ENCODE data around the gene GAS6.

DNA sequence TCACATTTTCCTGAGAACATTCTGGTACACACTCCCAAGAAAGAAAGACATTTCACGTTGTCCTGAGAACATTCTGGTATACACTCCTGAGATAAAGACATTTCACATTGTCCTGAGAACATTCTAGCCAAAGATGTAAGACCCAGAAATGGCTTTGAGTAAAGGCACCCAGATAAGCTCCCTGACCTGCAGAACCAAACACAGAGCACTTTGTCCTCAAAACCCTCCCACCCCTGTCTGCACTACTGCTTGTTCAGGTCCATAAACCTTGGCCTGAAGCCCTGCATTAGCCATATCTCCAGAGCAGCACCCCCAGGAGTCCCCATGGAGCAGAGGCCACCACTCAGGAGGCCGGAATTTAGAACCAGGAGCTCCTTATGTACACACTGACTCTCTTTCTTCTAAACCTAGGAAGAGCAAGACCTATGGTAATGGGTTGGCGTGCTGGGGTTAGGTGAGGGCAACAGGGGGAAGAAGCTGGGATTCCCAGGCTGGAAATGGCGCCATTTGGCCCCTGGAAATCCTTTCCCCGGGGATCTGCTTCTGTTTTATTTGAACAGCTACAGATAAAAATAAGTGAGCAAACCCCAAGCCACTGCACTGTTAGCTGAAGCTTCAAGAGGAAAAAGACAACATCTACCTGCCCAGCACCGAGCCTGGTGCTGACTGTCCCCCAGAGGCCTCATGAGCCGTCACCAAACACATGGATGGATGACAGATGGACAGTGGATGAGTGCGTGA lies 13.7 kb downstream of the GAS6 start:
- TF ChIP-seq, protein P1, sequence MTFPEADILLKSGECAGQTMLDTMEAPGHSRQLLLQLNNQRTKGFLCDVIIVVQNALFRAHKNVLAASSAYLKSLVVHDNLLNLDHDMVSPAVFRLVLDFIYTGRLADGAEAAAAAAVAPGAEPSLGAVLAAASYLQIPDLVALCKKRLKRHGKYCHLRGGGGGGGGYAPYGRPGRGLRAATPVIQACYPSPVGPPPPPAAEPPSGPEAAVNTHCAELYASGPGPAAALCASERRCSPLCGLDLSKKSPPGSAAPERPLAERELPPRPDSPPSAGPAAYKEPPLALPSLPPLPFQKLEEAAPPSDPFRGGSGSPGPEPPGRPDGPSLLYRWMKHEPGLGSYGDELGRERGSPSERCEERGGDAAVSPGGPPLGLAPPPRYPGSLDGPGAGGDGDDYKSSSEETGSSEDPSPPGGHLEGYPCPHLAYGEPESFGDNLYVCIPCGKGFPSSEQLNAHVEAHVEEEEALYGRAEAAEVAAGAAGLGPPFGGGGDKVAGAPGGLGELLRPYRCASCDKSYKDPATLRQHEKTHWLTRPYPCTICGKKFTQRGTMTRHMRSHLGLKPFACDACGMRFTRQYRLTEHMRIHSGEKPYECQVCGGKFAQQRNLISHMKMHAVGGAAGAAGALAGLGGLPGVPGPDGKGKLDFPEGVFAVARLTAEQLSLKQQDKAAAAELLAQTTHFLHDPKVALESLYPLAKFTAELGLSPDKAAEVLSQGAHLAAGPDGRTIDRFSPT (tag by site-specific recombination; IDR thresholded peaks at IDR 0.05) = no peak
- TF ChIP-seq, protein P2, sequence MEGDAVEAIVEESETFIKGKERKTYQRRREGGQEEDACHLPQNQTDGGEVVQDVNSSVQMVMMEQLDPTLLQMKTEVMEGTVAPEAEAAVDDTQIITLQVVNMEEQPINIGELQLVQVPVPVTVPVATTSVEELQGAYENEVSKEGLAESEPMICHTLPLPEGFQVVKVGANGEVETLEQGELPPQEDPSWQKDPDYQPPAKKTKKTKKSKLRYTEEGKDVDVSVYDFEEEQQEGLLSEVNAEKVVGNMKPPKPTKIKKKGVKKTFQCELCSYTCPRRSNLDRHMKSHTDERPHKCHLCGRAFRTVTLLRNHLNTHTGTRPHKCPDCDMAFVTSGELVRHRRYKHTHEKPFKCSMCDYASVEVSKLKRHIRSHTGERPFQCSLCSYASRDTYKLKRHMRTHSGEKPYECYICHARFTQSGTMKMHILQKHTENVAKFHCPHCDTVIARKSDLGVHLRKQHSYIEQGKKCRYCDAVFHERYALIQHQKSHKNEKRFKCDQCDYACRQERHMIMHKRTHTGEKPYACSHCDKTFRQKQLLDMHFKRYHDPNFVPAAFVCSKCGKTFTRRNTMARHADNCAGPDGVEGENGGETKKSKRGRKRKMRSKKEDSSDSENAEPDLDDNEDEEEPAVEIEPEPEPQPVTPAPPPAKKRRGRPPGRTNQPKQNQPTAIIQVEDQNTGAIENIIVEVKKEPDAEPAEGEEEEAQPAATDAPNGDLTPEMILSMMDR (tag by site-specific recombination; IDR thresholded peaks at IDR 0.05) = no peak
- TF ChIP-seq ZBTB7A (tag by site-specific recombination; IDR thresholded peaks at IDR 0.05; ENCODE audit: low read depth) = no peak
- no peak for TF ChIP-seq ZNF624 (tag by site-specific recombination; IDR thresholded peaks at IDR 0.05)
- no peak for TF ChIP-seq ZNF292 (tag by site-specific recombination; IDR thresholded peaks at IDR 0.05; ENCODE audit: borderline replicate concordance, low read depth)
- no peak for TF ChIP-seq ZNF571 (tag by site-specific recombination; IDR thresholded peaks at IDR 0.05)
- TF ChIP-seq ZEB2 (tag by site-specific recombination; IDR thresholded peaks at IDR 0.05) = no peak
- TF ChIP-seq RBAK (tag by site-specific recombination; IDR thresholded peaks at IDR 0.05) = no peak
- no peak for TF ChIP-seq YY1 (tag by site-specific recombination; IDR thresholded peaks at IDR 0.05)
- TF ChIP-seq KLF9 (tag by site-specific recombination; IDR thresholded peaks at IDR 0.05; ENCODE audit: low read depth) = no peak

Measured in HEK293 (cell line).